GM12878 (cell line): Measurements from ENCODE around the gene AVL9. TPM values are rescaled to one million over a fixed set of nuclear protein-coding genes. Genes with fewer than 3 reads are reported as not detected.

Source experiments
- ATAC-seq: fragments of 200-7000 bp; cut with Tn5 transposase; 3 replicates; pipeline ENCODE4 v1.9.1; 2020; ENCODE audit warnings: mild to moderate bottlenecking, moderate library complexity
- BruUV-seq: library from RNA; stranded (reverse); fragments of 400-500 nt; replicated peaks from 2 replicates; lab custom pipeline; 2021; lab: Mats Ljungman, UMichigan
- CTCF ChIA-PET: fragments of 300-600 bp; sonication (Branson Sonifier 250); formaldehyde crosslinking; extraction: SDS; loops from one replicate; lab custom pipeline; 2021; ENCODE audit warnings: inconsistent platforms; lab: Yijun Ruan, JAX
- POLR2A ChIA-PET: fragments of 350-600 bp; formaldehyde crosslinking; extraction: SDS; loops from one replicate; lab custom pipeline; 2021; ENCODE audit warnings: inconsistent platforms; lab: Charles Lee
- RAD21 ChIA-PET: fragments of 300-600 bp; sonication (Branson Sonifier 250); formaldehyde crosslinking; loops from one replicate; lab custom pipeline; 2023; ENCODE audit warnings: antibody characterized with exemption; ENCODE audit not compliant: unreplicated experiment; lab: Charles Lee
- SMC1A ChIA-PET: fragments of 300-600 bp; sonication (Branson Sonifier 250); formaldehyde crosslinking; loops from one replicate; lab custom pipeline; 2023; ENCODE audit not compliant: unreplicated experiment, uncharacterized antibody; lab: Charles Lee
- DNase-seq: peaks from one replicate; pipeline ENCODE4 v3.0.0-alpha.2; 2011; ENCODE audit warnings: low read depth, low spot score
- FAIRE-seq: peaks from 3 replicates; lab custom pipeline; 2011; peaks lifted over from hg19 to GRCh38; lab: Jason Lieb, UNC
- H2AFZ ChIP-seq: 2 replicates; pipeline ENCODE4 v1.6.0; 2011; ENCODE audit warnings: low read depth, low read length, control low read depth; ENCODE audit not compliant: control insufficient read depth
- H3K27ac ChIP-seq: 2 replicates; pipeline ENCODE4 v1.5.1; 2011; ENCODE audit warnings: control low read depth; ENCODE audit not compliant: control insufficient read depth, insufficient read depth
- H3K27me3 ChIP-seq, 2 experiments: replicated peaks in 1 of 2; 2 replicates each; pipeline versions ENCODE4 v1.6.0 to v1.6.1; 2011; ENCODE audit warnings: low read length in 1 of 2; ENCODE audit not compliant: control insufficient read depth in 2 of 2, insufficient read depth in 2 of 2
- H3K36me3 ChIP-seq, 2 experiments: 2 replicates each; pipeline ENCODE4 v1.5.1; 2011; ENCODE audit warnings: low read length in 1 of 2; ENCODE audit not compliant: control insufficient read depth in 2 of 2, insufficient read depth in 2 of 2
- H3K4me1 ChIP-seq: 2 replicates; pipeline ENCODE4 v1.6.1; 2011; ENCODE audit warnings: mild to moderate bottlenecking, low read length, moderate library complexity, mixed read lengths; ENCODE audit not compliant: control insufficient read depth, insufficient read depth
- H3K4me2 ChIP-seq: 2 replicates; pipeline ENCODE4 v1.6.0; 2011; ENCODE audit warnings: control low read depth; ENCODE audit not compliant: control insufficient read depth, insufficient read depth
- H3K4me3 ChIP-seq: fragments of 200-600 bp; sonication (generic); 2 replicates; pipeline ENCODE4 v1.5.1; 2016
- H3K79me2 ChIP-seq: 2 replicates; pipeline ENCODE4 v1.6.0; 2011; ENCODE audit warnings: low read length; ENCODE audit not compliant: control insufficient read depth, insufficient read depth
- H3K9ac ChIP-seq: 2 replicates; pipeline ENCODE4 v1.8.0; 2011; ENCODE audit warnings: low read length, control low read depth, mixed read lengths; ENCODE audit not compliant: control insufficient read depth, insufficient read depth
- H3K9me3 ChIP-seq: replicated peaks from 3 replicates; pipeline ENCODE4 v1.5.1; 2011; ENCODE audit warnings: mild to moderate bottlenecking, low read length; ENCODE audit not compliant: control insufficient read depth, insufficient read depth
- H4K20me1 ChIP-seq: 2 replicates; pipeline ENCODE4 v1.6.0; 2011; ENCODE audit not compliant: control insufficient read depth, insufficient read depth
- ASH2L ChIP-seq: fragments of 300-600, 200-600 bp; sonication (generic); IDR thresholded peaks from 2 replicates; pipeline ENCODE4 v1.6.1; 2017; ENCODE audit warnings: low read depth, mild to moderate bottlenecking, borderline replicate concordance
- ATF7 ChIP-seq: fragments of 450-650 bp; IDR thresholded peaks from 2 replicates; pipeline ENCODE4 v1.6.1; 2016; ENCODE audit warnings: low read depth, mild to moderate bottlenecking
- BACH1 ChIP-seq: fragments of 450-650 bp; IDR thresholded peaks from 2 replicates; pipeline ENCODE4 v1.6.1; 2017; ENCODE audit warnings: mild to moderate bottlenecking, borderline replicate concordance
- CBFB ChIP-seq: IDR thresholded peaks from 2 replicates; pipeline ENCODE4 v1.6.1; 2016; ENCODE audit warnings: antibody characterized with exemption, low read depth
- CBX5 ChIP-seq: sonication (generic); IDR thresholded peaks from 2 replicates; pipeline ENCODE4 v1.6.1; 2016; ENCODE audit warnings: low read depth, moderate library complexity, mild to moderate bottlenecking, inconsistent platforms
- CHD2 ChIP-seq: IDR thresholded peaks from 2 replicates; pipeline ENCODE4 v1.6.1; 2011; ENCODE audit warnings: low read depth, low read length, improper control_type of control experiment, borderline replicate concordance
- CREB1 ChIP-seq: IDR thresholded peaks from 2 replicates; pipeline ENCODE4 v1.6.1; 2012; ENCODE audit warnings: low read depth, mild to moderate bottlenecking, inconsistent platforms
- CREM ChIP-seq: IDR thresholded peaks from 2 replicates; pipeline ENCODE4 v1.6.1; 2014; ENCODE audit warnings: antibody characterized with exemption, low read depth
- FOS ChIP-seq: IDR thresholded peaks from 3 replicates; pipeline ENCODE4 v1.6.1; 2011; ENCODE audit warnings: borderline replicate concordance; ENCODE audit not compliant: insufficient read length; ENCODE audit errors: extremely low read depth
- KDM1A ChIP-seq: fragments of 200-600 bp; sonication (generic); IDR thresholded peaks from 2 replicates; pipeline ENCODE4 v1.6.1; 2016; ENCODE audit warnings: borderline replicate concordance
- MYB ChIP-seq: fragments of 150-350 bp; IDR thresholded peaks from 2 replicates; pipeline ENCODE4 v1.6.1; 2014; ENCODE audit warnings: mild to moderate bottlenecking, low read depth, low read length, borderline replicate concordance
- PBX3 ChIP-seq: IDR thresholded peaks from 2 replicates; pipeline ENCODE4 v1.6.1; 2011; ENCODE audit warnings: mild to moderate bottlenecking, low read depth, low read length, moderate library complexity; ENCODE audit not compliant: insufficient replicate concordance
- POU2F2 ChIP-seq: IDR thresholded peaks from 3 replicates; pipeline ENCODE4 v1.6.1; 2011; ENCODE audit warnings: low read depth, mild to moderate bottlenecking, low read length, borderline replicate concordance
- REST ChIP-seq: IDR thresholded peaks from 2 replicates; pipeline ENCODE4 v1.6.1; 2012; ENCODE audit warnings: mild to moderate bottlenecking, low read depth, low read length
- SMC3 ChIP-seq: IDR thresholded peaks from 2 replicates; pipeline ENCODE4 v1.6.1; 2011; ENCODE audit warnings: low read length, improper control_type of control experiment, borderline replicate concordance
- TCF3 ChIP-seq: IDR thresholded peaks from 2 replicates; pipeline ENCODE4 v1.6.1; 2012; ENCODE audit warnings: low read depth, mild to moderate bottlenecking, low read length, borderline replicate concordance; ENCODE audit not compliant: insufficient read depth
- WGBS: methylation state at CpG from one replicate; pipeline ENCODE4 v1.1.6; 2016; ENCODE audit warnings: low lambda C conversion rate; ENCODE audit not compliant: insufficient replicate concordance, insufficient coverage; ENCODE audit errors: missing lambda C conversion rate; 5-methylcytosine and 5-hydroxymethylcytosine counted together
- in situ Hi-C: fragments of 300-500 bp; cut with MboI; formaldehyde crosslinking; loops from 9 replicates; pipeline ENCODE4 v1.14.3; 2018; ENCODE audit warnings: mixed read lengths
- intact Hi-C: fragments of 100-400 bp; cut with micrococcal nuclease; formaldehyde crosslinking; loops from one replicate; pipeline ENCODE4 v1.14.2; 2022; ENCODE audit not compliant: unreplicated experiment
- polyA plus RNA-seq, 11 experiments: library from polyadenylated mRNA; depleted of rRNA in 4 of 11; unstranded in 6 of 11; stranded (reverse) in 5 of 11; fragments of >200 nt; fragmentation: Nextera tagmentation in 4 of 11; fragmentation: Illumina TruSeq in 1 of 11; extraction: Ambion mirVana in 4 of 11; extraction: Trizol in 1 of 11; gene quantifications; 1 replicate in 1 of 11; 2 replicates in 10 of 11; pipeline versions ENCODE4 v1.2.1 to v1.2.3, GENCODE V29; 2011 to 2016; ENCODE audit warnings: inconsistent platforms in 2 of 11, missing spikeins in 2 of 11, low read depth in 1 of 11
- total RNA-seq, 4 experiments: library from RNA; depleted of rRNA in 3 of 4; stranded (reverse); fragments of >200 nt in 3 of 4; fragmentation: Illumina TruSeq in 1 of 4; extraction: Trizol in 1 of 4; gene quantifications; 2 replicates each; pipeline versions ENCODE4 v1.2.1 to v1.2.3, GENCODE V29; 2013 to 2021
- TF ChIP-seq, protein P1 (sequence below): IDR thresholded peaks from 2 replicates; pipeline ENCODE4 v1.6.1; 2012; ENCODE audit warnings: low read length, inconsistent platforms

Gene AVL9
- total and polyA plus RNA-seq, 10 of the 15 experiments (the other 5 are each of a cell fraction or from before 2014, with no cell fraction given) = 4.5 to 41.6 (median 20.1) TPM

GRCh38 chr7:32453341-32454011 lies 41.8 kb upstream of the AVL9 start:
- in situ Hi-C loops (no loop called here), intact Hi-C loops (no loop called here)
- FAIRE-seq (no peak), ATAC-seq (no peak), DNase-seq (no peak)
- no peaks in the 10 kb centered on the region for H4K20me1 ChIP-seq
- H3K79me2 ChIP-seq = no peaks in the 10 kb centered on the region
- no TSS peak for BruUV-seq
- H3K4me3 ChIP-seq = no peak overlapping the region
- no peak overlapping the region for H3K27ac ChIP-seq
- RAD21 ChIA-PET = no interaction called here
- H3K9me3 ChIP-seq = no peaks in the 10 kb centered on the region
- H3K4me1 ChIP-seq = no peaks in the 10 kb centered on the region
- H2AFZ ChIP-seq = no peak overlapping the region
- CTCF ChIA-PET = no interaction called here
- H3K9ac ChIP-seq = no peak overlapping the region
- WGBS = 0% methylated on average over 8 of the region's 8 CpGs
- no peaks in the 10 kb centered on the region; a peak in 1 of 4 replicates for H3K27me3 ChIP-seq
- POLR2A ChIA-PET = no interaction called here
- no peaks in the 10 kb centered on the region for H3K36me3 ChIP-seq
- H3K4me2 ChIP-seq = no peak overlapping the region
- SMC1A ChIA-PET = no interaction called here
- TF ChIP-seq REST (no peak), CBFB (no peak), MYB (no peak), FOS (no peak), POU2F2 (no peak), CREM (no peak), ASH2L (no peak), CBX5 (no peak), KDM1A (no peak), PBX3 (no peak), TCF3 (no peak), CHD2 (no peak), BACH1 (no peak), CREB1 (no peak), ATF7 (no peak), SMC3 (no peak)
- TF ChIP-seq, protein P1, sequence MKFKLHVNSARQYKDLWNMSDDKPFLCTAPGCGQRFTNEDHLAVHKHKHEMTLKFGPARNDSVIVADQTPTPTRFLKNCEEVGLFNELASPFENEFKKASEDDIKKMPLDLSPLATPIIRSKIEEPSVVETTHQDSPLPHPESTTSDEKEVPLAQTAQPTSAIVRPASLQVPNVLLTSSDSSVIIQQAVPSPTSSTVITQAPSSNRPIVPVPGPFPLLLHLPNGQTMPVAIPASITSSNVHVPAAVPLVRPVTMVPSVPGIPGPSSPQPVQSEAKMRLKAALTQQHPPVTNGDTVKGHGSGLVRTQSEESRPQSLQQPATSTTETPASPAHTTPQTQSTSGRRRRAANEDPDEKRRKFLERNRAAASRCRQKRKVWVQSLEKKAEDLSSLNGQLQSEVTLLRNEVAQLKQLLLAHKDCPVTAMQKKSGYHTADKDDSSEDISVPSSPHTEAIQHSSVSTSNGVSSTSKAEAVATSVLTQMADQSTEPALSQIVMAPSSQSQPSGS = no peak
